CD14-positive monocyte (primary cell): ENCODE measurements around the gene KCNQ1. TPM values are rescaled to one million over a fixed set of nuclear protein-coding genes. Genes with fewer than 3 reads are reported as not detected.

Experiments used
- DNase-seq, 3 donors: peaks; one replicate each; pipeline ENCODE4 v3.0.0-alpha.2; 2011 to 2022
- H2AFZ ChIP-seq: 2 replicates; pipeline ENCODE4 v1.6.0; 2012; ENCODE audit warnings: mild to moderate bottlenecking, low read depth, low read length, inconsistent platforms; ENCODE audit not compliant: insufficient read depth, poor library complexity, severe bottlenecking
- H3K27ac ChIP-seq, 2 donors: 1 replicate in 1 of 2; 2 replicates in 1 of 2; pipeline ENCODE4 v1.5.1; 2012 to 2013; ENCODE audit warnings: low read length in 2 of 2, control low read depth in 1 of 2, inconsistent platforms in 1 of 2, low read depth in 1 of 2, mild to moderate bottlenecking in 1 of 2
- H3K27me3 ChIP-seq, 2 donors: one replicate each; pipeline versions ENCODE4 v1.6.0 to v1.6.1; 2011 to 2013; ENCODE audit warnings: low read length in 2 of 2; ENCODE audit not compliant: control insufficient read depth in 2 of 2, insufficient read depth in 2 of 2
- H3K36me3 ChIP-seq, 2 donors: replicated peaks in 1 of 2; 1 replicate in 1 of 2; 2 replicates in 1 of 2; pipeline versions ENCODE4 v1.5.1 to v1.6.1; 2012 to 2013; ENCODE audit warnings: low read length in 2 of 2, control low read depth in 1 of 2, inconsistent platforms in 1 of 2, mild to moderate bottlenecking in 1 of 2; ENCODE audit not compliant: insufficient read depth in 2 of 2, control insufficient read depth in 1 of 2
- H3K4me1 ChIP-seq, 2 donors: 1 replicate in 1 of 2; 2 replicates in 1 of 2; pipeline versions ENCODE4 v1.5.1 to v1.6.1; 2012 to 2013; ENCODE audit warnings: low read length in 2 of 2, control low read depth in 1 of 2, inconsistent platforms in 1 of 2, mild to moderate bottlenecking in 1 of 2, moderate library complexity in 1 of 2; ENCODE audit not compliant: insufficient read depth in 2 of 2, control insufficient read depth in 1 of 2
- H3K4me2 ChIP-seq: replicated peaks from 2 replicates; pipeline ENCODE3; 2012; ENCODE audit warnings: low read length, moderate library complexity, mild to moderate bottlenecking; ENCODE audit not compliant: poor library complexity, severe bottlenecking; ENCODE audit errors: extremely low read depth
- H3K4me3 ChIP-seq, 3 experiments: fragments of 200-600 bp in 1 of 3; sonication (generic) in 1 of 3; replicated peaks in 1 of 3; 1 replicate in 2 of 3; 2 replicates in 1 of 3; pipeline ENCODE4 v1.5.1; 2011 to 2013; ENCODE audit warnings: low read length in 3 of 3, mild to moderate bottlenecking in 3 of 3, control low read depth in 2 of 3, low read depth in 2 of 3, inconsistent platforms in 1 of 3, moderate library complexity in 1 of 3
- H3K79me2 ChIP-seq: 2 replicates; pipeline ENCODE4 v1.6.0; 2012; ENCODE audit warnings: mild to moderate bottlenecking, control low read depth, inconsistent platforms, low read length, moderate library complexity; ENCODE audit not compliant: insufficient read depth
- H3K9ac ChIP-seq: 2 replicates; pipeline ENCODE4 v1.6.0; 2017; ENCODE audit warnings: low read length, mild to moderate bottlenecking; ENCODE audit not compliant: insufficient read depth, poor library complexity, severe bottlenecking
- H3K9me3 ChIP-seq, 2 donors: replicated peaks in 1 of 2; 1 replicate in 1 of 2; 2 replicates in 1 of 2; pipeline versions ENCODE4 v1.5.1 to v1.6.1; 2012 to 2013; ENCODE audit warnings: low read length in 2 of 2, control low read depth in 1 of 2; ENCODE audit not compliant: control insufficient read depth in 1 of 2, insufficient read depth in 1 of 2
- H4K20me1 ChIP-seq: 2 replicates; pipeline ENCODE4 v1.6.0; 2012; ENCODE audit warnings: mild to moderate bottlenecking, low read length, control low read depth, moderate library complexity; ENCODE audit not compliant: insufficient read depth
- H3K27ac Mint-ChIP-seq, 7 donors: one replicate each; pipeline ENCODE4 v1.8.0; 2020; ENCODE audit warnings: mild to moderate bottlenecking in 7 of 7, mixed read lengths in 7 of 7, moderate library complexity in 6 of 7, inconsistent platforms in 2 of 7
- H3K27me3 Mint-ChIP-seq, 3 donors: one replicate each; pipeline ENCODE4 v1.8.0; 2021 to 2022; ENCODE audit warnings: low read depth in 3 of 3, mild to moderate bottlenecking in 3 of 3, mixed read lengths in 3 of 3, moderate library complexity in 3 of 3, inconsistent platforms in 1 of 3
- H3K36me3 Mint-ChIP-seq, 2 donors: one replicate each; pipeline ENCODE4 v1.8.0; 2020; ENCODE audit warnings: mixed read lengths in 2 of 2, inconsistent platforms in 1 of 2, mild to moderate bottlenecking in 1 of 2
- H3K4me1 Mint-ChIP-seq: one replicate; pipeline ENCODE4 v1.8.0; 2020; ENCODE audit warnings: mild to moderate bottlenecking, mixed read lengths
- H3K4me3 Mint-ChIP-seq, 2 donors: one replicate each; pipeline ENCODE4 v1.8.0; 2020; ENCODE audit warnings: mild to moderate bottlenecking in 2 of 2, mixed read lengths in 2 of 2, moderate library complexity in 1 of 2
- H3K9me3 Mint-ChIP-seq, 7 donors: one replicate each; pipeline ENCODE4 v1.8.0; 2020 to 2022; ENCODE audit warnings: mixed read lengths in 7 of 7, mild to moderate bottlenecking in 6 of 7, moderate library complexity in 6 of 7, inconsistent platforms in 2 of 7
- WGBS: methylation state at CpG from one replicate; pipeline ENCODE4 v1.1.5; 2013; ENCODE audit warnings: missing lambda C conversion rate; ENCODE audit not compliant: insufficient coverage; 5-methylcytosine and 5-hydroxymethylcytosine counted together
- intact Hi-C, 2 donors: fragments of 100-400 bp; cut with micrococcal nuclease; formaldehyde crosslinking; loops; one replicate each; pipeline versions ENCODE4 v1.15.0 to v1.15.1; 2023
- polyA plus RNA-seq, 3 donors: library from polyadenylated mRNA; depleted of rRNA in 1 of 3; unstranded in 2 of 3; stranded (reverse) in 1 of 3; fragments of 300-500 nt in 2 of 3; fragments of >200 nt in 1 of 3; fragmentation: Illumina TruSeq in 2 of 3; gene quantifications; 1 replicate in 2 of 3; 2 replicates in 1 of 3; pipeline ENCODE4 v1.2.3, GENCODE V29; 2012 to 2021
- TF ChIP-seq, protein P1 (sequence below): fragments of 200-600 bp; IDR thresholded peaks from one replicate; pipeline ENCODE4 v1.8.0; 2022; ENCODE audit warnings: antibody characterized with exemption, mild to moderate bottlenecking

The KCNQ1 gene
- polyA plus RNA-seq, 3 donors, result 14.9 to 31.8 (median 21.6) TPM

DNA sequence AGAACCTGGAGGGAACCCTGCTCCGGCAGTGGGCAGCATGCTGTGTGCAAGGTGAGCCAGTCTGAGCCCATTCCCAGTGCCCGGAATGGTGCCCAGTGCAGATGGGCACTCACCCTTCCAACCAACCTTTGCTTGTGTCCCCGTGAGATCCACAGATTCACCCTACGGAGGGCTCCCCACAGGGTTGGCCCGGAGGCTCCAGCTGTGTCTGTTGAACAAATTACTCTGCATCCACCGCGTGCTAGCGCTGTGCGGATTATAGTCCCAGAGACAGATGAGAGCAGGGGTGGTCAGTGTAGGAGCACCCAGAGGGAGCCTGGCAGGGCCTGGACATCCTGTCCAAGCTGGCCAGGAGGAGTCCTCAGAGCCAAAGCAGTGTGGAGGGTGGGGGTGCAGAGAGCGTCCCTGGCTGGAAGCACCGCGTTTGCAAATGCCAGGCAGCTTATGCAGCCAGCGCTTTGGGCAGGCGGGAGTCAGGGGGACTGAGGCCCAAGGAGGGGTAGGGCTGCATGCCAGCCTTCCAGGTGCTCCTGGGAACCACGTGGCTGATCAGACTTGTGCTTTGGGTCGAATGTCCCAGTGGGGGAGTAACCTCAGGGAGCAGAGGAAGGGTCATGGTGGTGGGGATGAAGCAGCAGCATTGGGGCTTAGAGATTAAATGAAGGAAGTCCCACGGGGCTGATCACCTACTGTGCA lies 80.5 kb downstream of the KCNQ1 start:
- H3K4me3 Mint-ChIP-seq, result no peak overlapping the region
- intact Hi-C loops, result loop anchor here (5.0 to 10.0 kb wide), 2 partner anchors 43 to 331 kb away; no protein-coding TSS in a partner anchor
- H3K27me3 ChIP-seq, result no peaks in the 10 kb centered on the region

More for the DNA sequence above, 80.5 kb downstream of the KCNQ1 start:
- Histone ChIP-seq H3K9ac (no peak overlapping the region), H3K36me3 (peaks cover 11 to 38% of the 10 kb centered on the region in 2 donors), H3K27ac (no peak overlapping the region), H3K9me3 (no peaks in the 10 kb centered on the region), H4K20me1 (peaks cover 84% of the 10 kb centered on the region), H3K79me2 (no peaks in the 10 kb centered on the region), H3K4me3 (no peak overlapping the region), H3K4me1 (peaks cover 40 to 43% of the 10 kb centered on the region in 2 donors), H2AFZ (no peak overlapping the region), H3K4me2 (no peak overlapping the region)
- Mint-ChIP-seq H3K27me3 (peaks cover 0 to 2% (median 2%) of the 10 kb centered on the region in 3 donors), H3K4me1 (peaks cover 43% of the 10 kb centered on the region), H3K36me3 (peaks cover 47 to 68% of the 10 kb centered on the region in 2 donors), H3K27ac (no peak overlapping the region), H3K9me3 (no peaks in the 10 kb centered on the region)
- WGBS, result 92% methylated on average over 16 of the region's 17 CpGs
- peak in 1 of 3 donors; percentile 2 for DNase-seq
- TF ChIP-seq, protein P1, sequence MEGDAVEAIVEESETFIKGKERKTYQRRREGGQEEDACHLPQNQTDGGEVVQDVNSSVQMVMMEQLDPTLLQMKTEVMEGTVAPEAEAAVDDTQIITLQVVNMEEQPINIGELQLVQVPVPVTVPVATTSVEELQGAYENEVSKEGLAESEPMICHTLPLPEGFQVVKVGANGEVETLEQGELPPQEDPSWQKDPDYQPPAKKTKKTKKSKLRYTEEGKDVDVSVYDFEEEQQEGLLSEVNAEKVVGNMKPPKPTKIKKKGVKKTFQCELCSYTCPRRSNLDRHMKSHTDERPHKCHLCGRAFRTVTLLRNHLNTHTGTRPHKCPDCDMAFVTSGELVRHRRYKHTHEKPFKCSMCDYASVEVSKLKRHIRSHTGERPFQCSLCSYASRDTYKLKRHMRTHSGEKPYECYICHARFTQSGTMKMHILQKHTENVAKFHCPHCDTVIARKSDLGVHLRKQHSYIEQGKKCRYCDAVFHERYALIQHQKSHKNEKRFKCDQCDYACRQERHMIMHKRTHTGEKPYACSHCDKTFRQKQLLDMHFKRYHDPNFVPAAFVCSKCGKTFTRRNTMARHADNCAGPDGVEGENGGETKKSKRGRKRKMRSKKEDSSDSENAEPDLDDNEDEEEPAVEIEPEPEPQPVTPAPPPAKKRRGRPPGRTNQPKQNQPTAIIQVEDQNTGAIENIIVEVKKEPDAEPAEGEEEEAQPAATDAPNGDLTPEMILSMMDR, result no peak
